DND-41 (cell line): ENCODE data around the gene SLC22A3.

Source experiments
- ATAC-seq: fragments of 200-7000 bp; cut with Tn5 transposase; 3 replicates; pipeline ENCODE4 v1.9.1; 2021; ENCODE audit warnings: low read depth; ENCODE audit not compliant: insufficient read depth
- DNase-seq: peaks from one replicate; pipeline ENCODE4 v3.0.0-alpha.2; 2020
- H2AFZ ChIP-seq: 2 replicates; pipeline ENCODE4 v1.6.0; 2012; ENCODE audit warnings: low read depth, low read length
- H3K27ac ChIP-seq: 2 replicates; pipeline ENCODE4 v1.5.1; 2012; ENCODE audit warnings: low read length, inconsistent platforms
- H3K27me3 ChIP-seq: fragments of 200-600 bp; sonication (generic); 2 replicates; pipeline ENCODE4 v1.6.0; 2012; ENCODE audit warnings: low read length, mild to moderate bottlenecking, inconsistent platforms; ENCODE audit not compliant: insufficient read depth, poor library complexity
- H3K36me3 ChIP-seq: 2 replicates; pipeline ENCODE4 v1.5.1; 2012; ENCODE audit warnings: low read length, inconsistent platforms; ENCODE audit not compliant: insufficient read depth
- H3K4me1 ChIP-seq: 2 replicates; pipeline ENCODE4 v1.5.1; 2012; ENCODE audit warnings: mild to moderate bottlenecking, low read length; ENCODE audit not compliant: insufficient read depth
- H3K4me2 ChIP-seq: 2 replicates; pipeline ENCODE4 v1.6.0; 2012; ENCODE audit warnings: mild to moderate bottlenecking, moderate library complexity, low read length, inconsistent platforms; ENCODE audit not compliant: insufficient read depth
- H3K4me3 ChIP-seq, 2 experiments: fragments of 200-600 bp in 1 of 2; shearing (Covaris generic) in 1 of 2; 2 replicates each; pipeline ENCODE4 v1.5.1; 2012 to 2016; ENCODE audit warnings: inconsistent platforms in 2 of 2, low read length in 2 of 2, mild to moderate bottlenecking in 2 of 2, low read depth in 1 of 2, moderate library complexity in 1 of 2
- H3K79me2 ChIP-seq: 2 replicates; pipeline ENCODE4 v1.6.0; 2012; ENCODE audit warnings: low read length, inconsistent platforms; ENCODE audit not compliant: insufficient read depth
- H3K9ac ChIP-seq: 2 replicates; pipeline ENCODE4 v1.6.0; 2012; ENCODE audit warnings: low read depth, mild to moderate bottlenecking, inconsistent platforms, low read length, moderate library complexity
- H3K9me3 ChIP-seq: 2 replicates; pipeline ENCODE4 v1.5.1; 2012; ENCODE audit warnings: low read length, moderate library complexity, mild to moderate bottlenecking, inconsistent platforms; ENCODE audit not compliant: insufficient read depth, severe bottlenecking
- H4K20me1 ChIP-seq: 2 replicates; pipeline ENCODE4 v1.6.0; 2012; ENCODE audit warnings: low read length; ENCODE audit not compliant: insufficient read depth
- CTCF ChIP-seq: IDR thresholded peaks from 2 replicates; pipeline ENCODE4 v1.5.1; 2012; ENCODE audit warnings: borderline replicate concordance, low read length, moderate library complexity, mild to moderate bottlenecking; ENCODE audit not compliant: poor library complexity, severe bottlenecking; ENCODE audit errors: extremely low read depth
- EZH2 ChIP-seq: IDR thresholded peaks from 3 replicates; pipeline ENCODE4 v1.6.1; 2012; ENCODE audit warnings: borderline replicate concordance, low read depth, mild to moderate bottlenecking, moderate library complexity, low read length, inconsistent platforms; ENCODE audit not compliant: severe bottlenecking

Gene SLC22A3

GRCh38 chr6:160321729-160322505 lies 26.3 kb upstream of the SLC22A3 start:
- H3K27ac ChIP-seq: no peak overlapping the region
- no peak overlapping the region for H3K4me2 ChIP-seq
- H4K20me1 ChIP-seq: no peaks in the 10 kb centered on the region
- TF ChIP-seq EZH2 (no peak), CTCF (no peak)
- no peak overlapping the region for H3K4me3 ChIP-seq
- no peak overlapping the region for H3K9ac ChIP-seq
- peaks cover 3% of the 10 kb centered on the region for H3K27me3 ChIP-seq
- H2AFZ ChIP-seq: no peak overlapping the region
- no peaks in the 10 kb centered on the region for H3K4me1 ChIP-seq
- no peaks in the 10 kb centered on the region for H3K79me2 ChIP-seq
- no peaks in the 10 kb centered on the region for H3K36me3 ChIP-seq
- H3K9me3 ChIP-seq: peaks cover 5% of the 10 kb centered on the region
- ATAC-seq (no peak), DNase-seq (no peak)

GRCh38 chr6:160327981-160328380 lies 20.2 kb upstream of the SLC22A3 start:
- H3K9me3 ChIP-seq: no peaks in the 10 kb centered on the region
- H3K79me2 ChIP-seq: no peaks in the 10 kb centered on the region
- H3K36me3 ChIP-seq: no peaks in the 10 kb centered on the region
- H3K9ac ChIP-seq: no peak overlapping the region
- DNase-seq (no peak), ATAC-seq (no peak)
- no peak overlapping the region for H2AFZ ChIP-seq
- no peak overlapping the region for H3K4me3 ChIP-seq
- no peaks in the 10 kb centered on the region for H3K4me1 ChIP-seq
- H3K27ac ChIP-seq: no peak overlapping the region
- H4K20me1 ChIP-seq: no peaks in the 10 kb centered on the region
- TF ChIP-seq CTCF: no peak
- TF ChIP-seq EZH2: no peak
- no peak overlapping the region for H3K4me2 ChIP-seq
- H3K27me3 ChIP-seq: peaks cover 12% of the 10 kb centered on the region

GRCh38 chr6:160328447-160328846 lies 19.7 kb upstream of the SLC22A3 start:
- Histone ChIP-seq H3K27ac (no peak overlapping the region), H3K36me3 (no peaks in the 10 kb centered on the region), H3K27me3 (peaks cover 12% of the 10 kb centered on the region), H3K4me1 (no peaks in the 10 kb centered on the region), H3K79me2 (no peaks in the 10 kb centered on the region), H3K9me3 (no peaks in the 10 kb centered on the region), H3K4me2 (no peak overlapping the region), H2AFZ (no peak overlapping the region), H4K20me1 (no peaks in the 10 kb centered on the region), H3K4me3 (no peak overlapping the region), H3K9ac (no peak overlapping the region)
- no peak for DNase-seq
- ATAC-seq: no peak
- no peak for TF ChIP-seq CTCF
- no peak for TF ChIP-seq EZH2
